Measurements from ENCODE around the gene POLN. TPM values are rescaled to one million over a fixed set of nuclear protein-coding genes. Genes with fewer than 3 reads are reported as not detected.

The POLN gene
- total and polyA plus RNA-seq, 2 experiments from 2014 or later, result 1.7 to 2.0 TPM

DNA sequence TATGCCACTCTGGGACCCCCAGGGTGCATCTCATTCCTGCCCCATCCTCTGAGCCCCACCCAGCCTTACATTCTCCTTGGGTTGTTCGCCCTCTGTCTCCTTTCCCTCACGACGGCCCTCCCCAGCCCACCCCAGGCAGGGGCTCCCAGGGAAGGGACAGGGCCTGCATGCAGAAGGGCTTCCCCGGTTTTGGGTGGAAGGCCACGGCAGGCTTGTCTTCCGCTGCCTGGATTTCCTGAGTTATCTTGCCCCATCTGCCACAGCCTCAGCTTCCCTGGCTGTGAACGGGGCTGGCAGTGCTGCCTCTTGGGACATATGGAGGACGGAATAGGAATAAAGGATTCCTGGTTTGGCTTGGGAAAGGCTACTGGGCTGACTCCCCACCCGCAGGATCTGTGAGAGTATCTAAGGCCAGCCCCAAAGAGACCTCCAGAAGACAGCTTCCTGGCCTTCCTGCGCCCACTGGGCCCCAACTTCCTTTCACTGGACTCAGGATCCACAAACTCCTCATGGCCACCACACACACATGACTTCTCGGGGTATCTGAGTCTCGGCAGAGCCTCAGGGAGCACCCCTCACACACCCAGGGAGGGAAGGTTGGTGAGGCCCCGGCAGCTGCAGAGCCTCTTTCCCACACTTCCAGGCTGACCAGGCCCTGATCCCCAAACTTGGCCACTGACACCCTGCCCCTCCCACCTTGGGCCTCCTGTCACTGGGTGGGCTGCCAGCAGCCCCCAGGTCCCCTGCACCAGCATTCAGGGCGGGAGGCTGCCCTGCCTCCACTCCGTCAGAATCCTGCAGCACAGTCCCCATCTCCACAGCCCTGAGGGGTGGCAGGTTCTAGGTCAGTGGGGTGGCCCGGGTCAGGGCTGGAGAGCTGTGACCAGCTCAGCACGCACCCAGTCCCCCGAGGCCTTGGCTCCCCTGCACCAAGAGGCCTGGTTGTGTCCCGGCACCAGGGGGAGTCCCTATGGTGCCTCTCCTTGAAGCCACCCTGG is 23.5 kb upstream of the POLN start:
- no peak overlapping the region for H3K4me3 ChIP-seq
- no peaks in the 10 kb centered on the region for H3K36me3 ChIP-seq (replicated peaks; ENCODE audit: insufficient read depth, low read depth)
- no peaks in the 10 kb centered on the region for H3K9me3 ChIP-seq (ENCODE audit: low read depth)
- no peaks in the 10 kb centered on the region for H3K9me2 ChIP-seq (replicated peaks; ENCODE audit: insufficient read depth)
- WGBS (ENCODE audit: low lambda C conversion rate, missing lambda C conversion rate), result 90% methylated on average over 18 of the region's 19 CpGs
- H3K27me3 ChIP-seq, result no peaks in the 10 kb centered on the region
- no peak overlapping the region for H3K27ac ChIP-seq
- H2AFZ ChIP-seq, result no peak overlapping the region
- TF ChIP-seq, protein P1, sequence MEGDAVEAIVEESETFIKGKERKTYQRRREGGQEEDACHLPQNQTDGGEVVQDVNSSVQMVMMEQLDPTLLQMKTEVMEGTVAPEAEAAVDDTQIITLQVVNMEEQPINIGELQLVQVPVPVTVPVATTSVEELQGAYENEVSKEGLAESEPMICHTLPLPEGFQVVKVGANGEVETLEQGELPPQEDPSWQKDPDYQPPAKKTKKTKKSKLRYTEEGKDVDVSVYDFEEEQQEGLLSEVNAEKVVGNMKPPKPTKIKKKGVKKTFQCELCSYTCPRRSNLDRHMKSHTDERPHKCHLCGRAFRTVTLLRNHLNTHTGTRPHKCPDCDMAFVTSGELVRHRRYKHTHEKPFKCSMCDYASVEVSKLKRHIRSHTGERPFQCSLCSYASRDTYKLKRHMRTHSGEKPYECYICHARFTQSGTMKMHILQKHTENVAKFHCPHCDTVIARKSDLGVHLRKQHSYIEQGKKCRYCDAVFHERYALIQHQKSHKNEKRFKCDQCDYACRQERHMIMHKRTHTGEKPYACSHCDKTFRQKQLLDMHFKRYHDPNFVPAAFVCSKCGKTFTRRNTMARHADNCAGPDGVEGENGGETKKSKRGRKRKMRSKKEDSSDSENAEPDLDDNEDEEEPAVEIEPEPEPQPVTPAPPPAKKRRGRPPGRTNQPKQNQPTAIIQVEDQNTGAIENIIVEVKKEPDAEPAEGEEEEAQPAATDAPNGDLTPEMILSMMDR (IDR thresholded peaks at IDR 0.05; ENCODE audit: poor library complexity), result no peak
- no peak for TF ChIP-seq EZH2phosphoT487 (IDR thresholded peaks at IDR 0.05; ENCODE audit: low read depth, severe bottlenecking, unreplicated experiment)
- no peak for TF ChIP-seq EZH2 (IDR thresholded peaks at IDR 0.05; ENCODE audit: borderline replicate concordance)
- DNase-seq (ENCODE audit: low spot score), result no peak
- H3K4me1 ChIP-seq (ENCODE audit: insufficient read depth), result peaks cover under 1% of the 10 kb centered on the region
- no peak overlapping the region for H3K4me2 ChIP-seq
- H3K79me2 ChIP-seq, result peaks cover 11% of the 10 kb centered on the region
- peaks cover 8% of the 10 kb centered on the region for H4K20me1 ChIP-seq (ENCODE audit: insufficient read depth, poor library complexity, severe bottlenecking)

DNA sequence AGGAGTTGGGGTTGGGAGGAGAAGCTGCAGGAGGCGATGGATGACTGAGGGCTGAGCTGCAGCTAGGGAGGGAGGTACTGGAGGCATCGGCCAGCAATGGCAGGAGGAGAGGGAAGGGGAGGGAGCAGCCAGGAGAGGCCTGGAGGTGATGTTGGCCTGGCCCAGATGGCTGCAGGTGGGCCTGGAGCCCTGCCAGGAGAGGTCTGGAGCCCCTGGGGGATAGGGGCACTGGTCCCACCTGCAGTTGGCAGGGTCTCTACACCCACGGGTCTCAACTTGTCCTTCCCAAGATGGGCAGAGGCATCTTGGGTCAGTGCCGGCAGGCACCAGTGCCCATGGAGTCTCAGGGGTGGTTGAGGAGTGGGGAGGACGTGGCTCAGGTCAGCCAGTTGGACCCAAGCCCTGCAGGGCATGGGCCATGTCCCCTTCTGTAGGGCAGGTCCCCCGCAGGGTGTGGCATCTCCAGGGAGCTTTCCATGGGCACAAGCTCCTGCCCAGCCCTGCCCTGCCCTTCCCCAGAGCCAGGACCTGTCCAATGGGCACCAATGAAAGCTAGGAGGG is 22.6 kb upstream of the POLN start:
- Histone ChIP-seq H3K4me3 (no peak overlapping the region), H3K27ac (no peak overlapping the region), H3K79me2 (peaks cover 20% of the 10 kb centered on the region), H3K4me1 (ENCODE audit: insufficient read depth) (peaks cover 9% of the 10 kb centered on the region), H3K9me3 (ENCODE audit: low read depth) (no peaks in the 10 kb centered on the region), H3K4me2 (no peak overlapping the region), H3K27me3 (no peaks in the 10 kb centered on the region), H3K9me2 (replicated peaks; ENCODE audit: insufficient read depth) (no peaks in the 10 kb centered on the region), H2AFZ (no peak overlapping the region), H4K20me1 (ENCODE audit: insufficient read depth, poor library complexity, severe bottlenecking) (peaks cover 17% of the 10 kb centered on the region), H3K36me3 (replicated peaks; ENCODE audit: insufficient read depth, low read depth) (no peaks in the 10 kb centered on the region)
- TF ChIP-seq EZH2phosphoT487 (IDR thresholded peaks at IDR 0.05; ENCODE audit: low read depth, severe bottlenecking, unreplicated experiment) (no peak), EZH2 (IDR thresholded peaks at IDR 0.05; ENCODE audit: borderline replicate concordance) (no peak)
- TF ChIP-seq, protein P1 (IDR thresholded peaks at IDR 0.05; ENCODE audit: poor library complexity), result no peak
- no peak for DNase-seq (ENCODE audit: low spot score)
- 89% methylated on average over 6 of the region's 6 CpGs for WGBS (ENCODE audit: low lambda C conversion rate, missing lambda C conversion rate)

- no peak overlapping the region for H3K4me2 ChIP-seq
- peaks cover 13% of the 10 kb centered on the region for H3K4me1 ChIP-seq (ENCODE audit: insufficient read depth)
- H3K4me3 ChIP-seq, result no peak overlapping the region
Observed at GRCh38 chr4:2263926-2264321, 22.0 kb upstream of the POLN start.

More at GRCh38 chr4:2263926-2264321, 22.0 kb upstream of the POLN start:
- peaks cover 26% of the 10 kb centered on the region for H3K79me2 ChIP-seq
- no peak overlapping the region for H2AFZ ChIP-seq
- H4K20me1 ChIP-seq (ENCODE audit: insufficient read depth, poor library complexity, severe bottlenecking), result peaks cover 23% of the 10 kb centered on the region
- TF ChIP-seq EZH2phosphoT487 (IDR thresholded peaks at IDR 0.05; ENCODE audit: low read depth, severe bottlenecking, unreplicated experiment), result no peak
- TF ChIP-seq, protein P1 (IDR thresholded peaks at IDR 0.05; ENCODE audit: poor library complexity), result no peak
- no peak for TF ChIP-seq EZH2 (IDR thresholded peaks at IDR 0.05; ENCODE audit: borderline replicate concordance)
- no peaks in the 10 kb centered on the region for H3K9me3 ChIP-seq (ENCODE audit: low read depth)
- no peaks in the 10 kb centered on the region for H3K9me2 ChIP-seq (replicated peaks; ENCODE audit: insufficient read depth)
- H3K36me3 ChIP-seq (replicated peaks; ENCODE audit: insufficient read depth, low read depth), result no peaks in the 10 kb centered on the region
- no peak for DNase-seq (ENCODE audit: low spot score)
- WGBS (ENCODE audit: low lambda C conversion rate, missing lambda C conversion rate), result 91% methylated on average over 6 of the region's 6 CpGs
- H3K27me3 ChIP-seq, result no peaks in the 10 kb centered on the region
- no peak overlapping the region for H3K27ac ChIP-seq
